ENCODE data around the gene PAIP2B.

DNA sequence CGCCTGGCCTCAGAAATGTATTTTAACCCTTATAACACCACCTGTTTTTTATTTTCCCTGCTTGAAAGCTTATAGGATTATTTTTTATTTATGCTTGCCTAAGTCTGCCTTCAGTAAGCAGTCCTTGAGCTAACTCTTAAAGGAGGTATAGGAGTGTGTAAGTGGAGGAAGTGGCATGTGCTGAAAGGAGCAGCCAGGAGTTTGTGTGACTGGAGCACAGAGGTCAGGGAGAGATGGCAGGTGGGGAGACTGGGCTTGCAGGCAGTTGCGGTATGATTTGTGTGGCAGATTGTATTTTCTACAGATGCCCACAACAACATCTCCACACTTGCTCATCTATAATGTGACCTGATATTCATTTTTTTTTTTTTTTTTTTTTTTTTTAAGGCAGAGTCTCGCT lies 27.2 kb upstream of the PAIP2B start:
- TF ChIP-seq CTCF (IDR thresholded peaks at IDR 0.05) = no peak
- TF ChIP-seq POLR2A (IDR thresholded peaks at IDR 0.05) = no peak
